Activated naive CD8-positive, alpha-beta T cell treated with anti-CD3 and anti-CD28 coated beads, Interleukin-2, amount 50 U/mL, for 24 hours (primary cell): Measurements from ENCODE around the gene ZBTB22.

ENCODE experiments used
- ATAC-seq: fragments of 150-1000 bp; cut with Tn5 transposase; one replicate; pipeline ENCODE4 v1.10.0; 2021
- DNase-seq: peaks from one replicate; pipeline ENCODE4 v3.0.0; 2021
- H3K27ac Mint-ChIP-seq: one replicate; pipeline ENCODE4 v1.8.0; 2021; ENCODE audit warnings: mild to moderate bottlenecking, mixed read lengths
- H3K27me3 Mint-ChIP-seq: one replicate; pipeline ENCODE4 v1.8.0; 2021; ENCODE audit warnings: mixed read lengths
- H3K36me3 Mint-ChIP-seq: one replicate; pipeline ENCODE4 v1.8.0; 2021; ENCODE audit warnings: low read depth, mixed read lengths
- H3K4me1 Mint-ChIP-seq: one replicate; pipeline ENCODE4 v1.8.0; 2021; ENCODE audit warnings: mixed read lengths
- H3K4me3 Mint-ChIP-seq: one replicate; pipeline ENCODE4 v1.8.0; 2021; ENCODE audit warnings: mild to moderate bottlenecking, moderate library complexity, mixed read lengths
- H3K9me3 Mint-ChIP-seq: one replicate; pipeline ENCODE4 v1.8.0; 2021; ENCODE audit warnings: mixed read lengths

The ZBTB22 gene

DNA sequence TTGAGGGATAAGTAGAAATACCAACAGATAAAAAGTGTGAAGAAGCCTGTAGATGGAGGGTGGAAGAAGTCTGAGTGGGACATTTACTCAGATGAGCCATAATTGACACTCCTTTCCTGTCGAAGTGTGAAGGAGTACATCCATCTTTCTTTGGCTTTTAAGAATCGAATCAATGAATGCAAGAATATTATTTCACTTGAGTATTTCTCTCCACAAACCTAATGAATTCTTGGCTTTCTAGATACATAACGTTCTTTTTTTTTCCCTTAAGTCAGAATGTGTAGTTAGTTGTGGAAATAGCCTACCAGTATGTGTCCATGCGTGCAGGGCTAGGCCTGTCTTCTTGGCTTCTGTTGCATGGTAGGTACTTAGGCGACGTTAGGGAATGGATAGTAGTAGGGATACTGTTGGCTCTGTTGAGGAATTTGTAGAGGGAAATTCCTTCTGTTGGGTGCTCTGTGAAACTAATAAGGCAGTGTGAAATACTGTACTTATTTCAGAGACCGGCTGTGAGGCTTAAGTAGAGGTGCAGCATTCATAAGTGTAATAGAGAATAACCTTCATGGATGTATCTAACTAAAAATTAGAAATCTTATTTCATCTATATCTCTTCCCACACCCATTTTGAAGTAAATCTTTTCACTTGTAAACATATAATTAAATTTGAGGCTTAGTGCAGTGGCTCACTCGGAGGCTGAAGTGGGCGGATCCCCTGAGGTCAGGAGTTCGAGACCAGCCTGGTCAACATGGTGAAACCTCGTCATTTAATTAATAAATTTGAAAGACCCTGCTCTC, 44.2 kb downstream of the ZBTB22 start:
- Mint-ChIP-seq H3K9me3 (no peaks in the 10 kb centered on the region), H3K36me3 (peaks cover 58% of the 10 kb centered on the region), H3K27me3 (no peaks in the 10 kb centered on the region), H3K27ac (peak overlapping the region; percentile 100), H3K4me3 (peak overlapping the region; percentile 99), H3K4me1 (peaks cover 68% of the 10 kb centered on the region)
- DNase-seq = no peak
- ATAC-seq = no peak

GRCh38 chr6:33272275-33273128, 45.0 kb downstream of the ZBTB22 start:
- peaks cover 62% of the 10 kb centered on the region for H3K36me3 Mint-ChIP-seq
- ATAC-seq (peak; percentile 1), DNase-seq (no peak)
- no peaks in the 10 kb centered on the region for H3K9me3 Mint-ChIP-seq
- H3K4me1 Mint-ChIP-seq = peaks cover 63% of the 10 kb centered on the region
- peak overlapping the region; percentile 100 for H3K27ac Mint-ChIP-seq
- no peaks in the 10 kb centered on the region for H3K27me3 Mint-ChIP-seq
- peak overlapping the region; percentile 99 for H3K4me3 Mint-ChIP-seq

GRCh38 chr6:33271468-33272274, 45.9 kb downstream of the ZBTB22 start, which contains the start of the genes RPS18 and VPS52:
RPS18 (plus strand) TSS chr6:33272075; CDS start chr6:33272120, 45 bp downstream.
VPS52 (minus strand) TSS chr6:33271876; CDS start chr6:33271675, 201 bp downstream.
- DNase-seq = peak; percentile 88
- ATAC-seq = peak; percentile 83
- Mint-ChIP-seq H3K27ac (peak within 1 kb of the TSS; percentile 100), H3K4me1 (peaks cover 60% of the 10 kb centered on the region), H3K9me3 (no peaks in the 10 kb centered on the region), H3K36me3 (peaks cover 68% of the 10 kb centered on the region), H3K4me3 (peak within 1 kb of the TSS; percentile 99), H3K27me3 (no peaks in the 10 kb centered on the region)

- H3K27me3 Mint-ChIP-seq = no peaks in the 10 kb centered on the region
- H3K27ac Mint-ChIP-seq = peak overlapping the region; percentile 100
- H3K9me3 Mint-ChIP-seq = no peaks in the 10 kb centered on the region
- ATAC-seq (no peak), DNase-seq (no peak)
- peaks cover 54% of the 10 kb centered on the region for H3K4me1 Mint-ChIP-seq
- H3K36me3 Mint-ChIP-seq = peaks cover 68% of the 10 kb centered on the region
- H3K4me3 Mint-ChIP-seq = peak overlapping the region; percentile 99
Measured at GRCh38 chr6:33271117-33271467, 46.5 kb downstream of the ZBTB22 start.
